ENCODE results near the gene VCL.

GRCh38 chr10:74044419-74044818 lies 46.5 kb downstream of the VCL start:
- no peak for TF ChIP-seq CTCF (IDR thresholded peaks at IDR 0.05)
- no peak for TF ChIP-seq POLR2A (IDR thresholded peaks at IDR 0.05)
